ENCODE data around the gene CNTFR.

DNA sequence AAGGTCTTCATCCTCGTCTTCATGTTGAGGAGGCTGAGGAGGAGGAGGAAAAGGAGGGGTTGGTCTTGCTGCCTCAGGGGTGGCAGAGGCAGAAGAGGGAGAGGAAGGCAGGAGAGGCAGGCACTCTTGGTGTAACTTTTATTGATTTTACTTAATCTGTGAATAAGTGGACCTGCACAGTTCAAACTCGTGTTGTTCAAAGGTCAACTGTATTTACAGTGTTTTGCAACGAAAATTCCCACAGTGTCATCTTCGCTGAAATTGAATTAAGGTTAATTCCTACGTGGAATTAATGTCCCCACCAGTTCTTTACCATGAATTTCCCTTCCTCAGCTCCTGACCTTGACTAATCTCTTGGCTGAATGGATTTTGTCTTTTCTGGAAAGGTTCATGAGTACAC, 45.5 kb downstream of the CNTFR start:
- TF ChIP-seq, protein P1, sequence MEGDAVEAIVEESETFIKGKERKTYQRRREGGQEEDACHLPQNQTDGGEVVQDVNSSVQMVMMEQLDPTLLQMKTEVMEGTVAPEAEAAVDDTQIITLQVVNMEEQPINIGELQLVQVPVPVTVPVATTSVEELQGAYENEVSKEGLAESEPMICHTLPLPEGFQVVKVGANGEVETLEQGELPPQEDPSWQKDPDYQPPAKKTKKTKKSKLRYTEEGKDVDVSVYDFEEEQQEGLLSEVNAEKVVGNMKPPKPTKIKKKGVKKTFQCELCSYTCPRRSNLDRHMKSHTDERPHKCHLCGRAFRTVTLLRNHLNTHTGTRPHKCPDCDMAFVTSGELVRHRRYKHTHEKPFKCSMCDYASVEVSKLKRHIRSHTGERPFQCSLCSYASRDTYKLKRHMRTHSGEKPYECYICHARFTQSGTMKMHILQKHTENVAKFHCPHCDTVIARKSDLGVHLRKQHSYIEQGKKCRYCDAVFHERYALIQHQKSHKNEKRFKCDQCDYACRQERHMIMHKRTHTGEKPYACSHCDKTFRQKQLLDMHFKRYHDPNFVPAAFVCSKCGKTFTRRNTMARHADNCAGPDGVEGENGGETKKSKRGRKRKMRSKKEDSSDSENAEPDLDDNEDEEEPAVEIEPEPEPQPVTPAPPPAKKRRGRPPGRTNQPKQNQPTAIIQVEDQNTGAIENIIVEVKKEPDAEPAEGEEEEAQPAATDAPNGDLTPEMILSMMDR (IDR thresholded peaks at IDR 0.05), result no peak
- TF ChIP-seq POLR2A (IDR thresholded peaks at IDR 0.05), result no peak
- no peak for TF ChIP-seq EP300 (IDR thresholded peaks at IDR 0.05)
- TF ChIP-seq POLR2AphosphoS5 (IDR thresholded peaks at IDR 0.05), result no peak
